Esophagus muscularis mucosa (tissue), 4 donors: ENCODE data around the gene NUP98. TPM values are rescaled to one million over a fixed set of nuclear protein-coding genes. Genes with fewer than 3 reads are reported as not detected.
"Not testable (repeated sequence)": the region's sequence is repeated elsewhere in the genome, so short reads cannot be mapped to it uniquely, and the experiment has no call there.

ENCODE experiments used
- DNase-seq: peaks from one replicate; pipeline ENCODE4 v3.0.0-alpha.2; 2017; ENCODE audit errors: extremely low spot score
- H3K27ac ChIP-seq, 4 donors: fragments of 200-600 bp; sonication (generic); replicated peaks in 1 of 4; 1 replicate in 3 of 4; 2 replicates in 1 of 4; pipeline ENCODE4 v1.5.1; 2016 to 2019; ENCODE audit warnings: mild to moderate bottlenecking in 1 of 4
- H3K27me3 ChIP-seq, 4 donors: fragments of 200-600 bp; sonication (generic); one replicate each; pipeline versions ENCODE4 v1.5.1 to v1.6.0; 2016 to 2019
- H3K36me3 ChIP-seq, 4 donors: fragments of 200-600 bp; sonication (generic); one replicate each; pipeline ENCODE4 v1.5.1; 2016 to 2019
- H3K4me1 ChIP-seq, 4 donors: fragments of 200-600 bp; sonication (generic); one replicate each; pipeline ENCODE4 v1.5.1; 2016 to 2019
- H3K4me3 ChIP-seq, 4 donors: fragments of 200-600 bp; sonication (generic); 1 replicate in 2 of 4; 2 replicates in 2 of 4; pipeline ENCODE4 v1.5.1; 2016 to 2019; ENCODE audit warnings: mild to moderate bottlenecking in 4 of 4, moderate library complexity in 1 of 4
- H3K9me3 ChIP-seq, 4 donors: fragments of 200-600 bp; sonication (generic); 1 replicate in 3 of 4; 2 replicates in 1 of 4; pipeline ENCODE4 v1.5.1; 2016 to 2019
- EP300 ChIP-seq: sonication (generic); formaldehyde crosslinking; IDR thresholded peaks from one replicate; pipeline ENCODE4 v1.6.1; 2017; ENCODE audit warnings: antibody characterized with exemption
- POLR2A ChIP-seq: fragments of 450-650 bp; IDR thresholded peaks from one replicate; pipeline ENCODE4 v1.6.1; 2017; ENCODE audit warnings: antibody characterized with exemption, moderate library complexity, mild to moderate bottlenecking, low read depth
- POLR2AphosphoS5 ChIP-seq, 2 donors: sonication (generic); formaldehyde crosslinking; IDR thresholded peaks; one replicate each; pipeline ENCODE4 v1.6.1; 2017; ENCODE audit warnings: antibody characterized with exemption in 2 of 2
- WGBS: methylation state at CpG from one replicate; pipeline ENCODE4 v1.1.5; 2018; 5-methylcytosine and 5-hydroxymethylcytosine counted together
- intact Hi-C: fragments of 100-400 bp; cut with DNase I; formaldehyde crosslinking; loops from one replicate; pipeline ENCODE4 v1.15.1; 2023
- total RNA-seq, 4 donors: library from RNA; depleted of rRNA; stranded (reverse); fragments of >200 nt; gene quantifications; one replicate each; pipeline versions ENCODE4 v1.1.0 to v1.2.1, GENCODE V29; 2016
- TF ChIP-seq, protein P1 (sequence below), 3 experiments: fragments of 200-600 bp in 2 of 3; fragments of 450-650 bp in 1 of 3; sonication (generic) in 2 of 3; IDR thresholded peaks; one replicate each; pipeline ENCODE4 v1.5.1; 2017 to 2019; ENCODE audit warnings: antibody characterized with exemption in 3 of 3, mild to moderate bottlenecking in 2 of 3, moderate library complexity in 1 of 3

The NUP98 gene
- total RNA-seq, 4 donors from 2014 or later, result 67.7 to 117 (median 89.8) TPM

GRCh38 chr11:3820971-3821370 is 23.6 kb upstream of the NUP98 start:
- no peak for DNase-seq
- Histone ChIP-seq H3K4me1 (peaks cover 0 to 5% (median 0%) of the 10 kb centered on the region in 4 donors), H3K4me3 (no peak overlapping the region), H3K36me3 (peaks cover 0 to 9% (median 7%) of the 10 kb centered on the region in 4 donors), H3K27ac (no peak overlapping the region), H3K9me3 (no peaks in the 10 kb centered on the region), H3K27me3 (no peaks in the 10 kb centered on the region)
- TF ChIP-seq EP300, result no peak
- TF ChIP-seq POLR2A, result no peak
- no peak for TF ChIP-seq POLR2AphosphoS5 (IDR thresholded peaks at IDR 0.05)
- TF ChIP-seq, protein P1, sequence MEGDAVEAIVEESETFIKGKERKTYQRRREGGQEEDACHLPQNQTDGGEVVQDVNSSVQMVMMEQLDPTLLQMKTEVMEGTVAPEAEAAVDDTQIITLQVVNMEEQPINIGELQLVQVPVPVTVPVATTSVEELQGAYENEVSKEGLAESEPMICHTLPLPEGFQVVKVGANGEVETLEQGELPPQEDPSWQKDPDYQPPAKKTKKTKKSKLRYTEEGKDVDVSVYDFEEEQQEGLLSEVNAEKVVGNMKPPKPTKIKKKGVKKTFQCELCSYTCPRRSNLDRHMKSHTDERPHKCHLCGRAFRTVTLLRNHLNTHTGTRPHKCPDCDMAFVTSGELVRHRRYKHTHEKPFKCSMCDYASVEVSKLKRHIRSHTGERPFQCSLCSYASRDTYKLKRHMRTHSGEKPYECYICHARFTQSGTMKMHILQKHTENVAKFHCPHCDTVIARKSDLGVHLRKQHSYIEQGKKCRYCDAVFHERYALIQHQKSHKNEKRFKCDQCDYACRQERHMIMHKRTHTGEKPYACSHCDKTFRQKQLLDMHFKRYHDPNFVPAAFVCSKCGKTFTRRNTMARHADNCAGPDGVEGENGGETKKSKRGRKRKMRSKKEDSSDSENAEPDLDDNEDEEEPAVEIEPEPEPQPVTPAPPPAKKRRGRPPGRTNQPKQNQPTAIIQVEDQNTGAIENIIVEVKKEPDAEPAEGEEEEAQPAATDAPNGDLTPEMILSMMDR (IDR thresholded peaks at IDR 0.05), result no peak
- intact Hi-C loops, result no loop called here
- WGBS, result 100% methylated on average over 2 of the region's 2 CpGs

- no peak overlapping the region for H3K4me3 ChIP-seq
- no peak overlapping the region for H3K27ac ChIP-seq
- H3K27me3 ChIP-seq, result no peaks in the 10 kb centered on the region
- H3K36me3 ChIP-seq, result no peaks in the 10 kb centered on the region
- no peaks in the 10 kb centered on the region for H3K9me3 ChIP-seq
- DNase-seq, result no peak
- WGBS, result 92% methylated on average over 10 of the region's 10 CpGs
- no peaks in the 10 kb centered on the region for H3K4me1 ChIP-seq
- TF ChIP-seq, protein P1 (IDR thresholded peaks at IDR 0.05), result no peak
- TF ChIP-seq POLR2A (no peak), EP300 (no peak), POLR2AphosphoS5 (IDR thresholded peaks at IDR 0.05) (no peak)
- intact Hi-C loops, result no loop called here
Observed at GRCh38 chr11:3817181-3817800, 19.9 kb upstream of the NUP98 start.

DNA sequence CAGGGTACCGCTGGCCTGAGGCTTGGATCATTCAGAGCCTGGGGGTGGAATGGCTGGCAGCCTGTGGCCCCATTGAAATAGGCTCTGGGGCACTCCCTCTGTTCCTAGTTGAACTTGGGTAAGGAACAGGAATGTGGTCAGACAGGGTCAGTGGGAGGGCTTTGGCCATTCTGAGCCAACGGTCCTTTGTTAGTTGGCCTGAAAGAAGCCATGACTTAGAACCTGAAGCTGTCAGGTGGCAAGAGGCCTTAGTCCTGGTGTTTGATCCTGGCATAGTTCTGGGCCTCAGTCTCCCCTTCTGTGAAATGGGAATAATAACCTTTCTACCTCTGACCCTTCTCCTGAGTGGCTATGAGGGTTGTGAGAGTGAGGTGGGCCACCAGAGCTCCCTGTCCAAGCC is 19.3 kb upstream of the NUP98 start:
- Histone ChIP-seq H3K4me3 (no peak overlapping the region), H3K9me3 (no peaks in the 10 kb centered on the region), H3K4me1 (peaks cover 0 to 2% (median 0%) of the 10 kb centered on the region in 4 donors), H3K36me3 (no peaks in the 10 kb centered on the region), H3K27ac (no peak overlapping the region), H3K27me3 (no peaks in the 10 kb centered on the region)
- no peak for TF ChIP-seq EP300
- no peak for TF ChIP-seq POLR2A
- no peak for TF ChIP-seq POLR2AphosphoS5 (IDR thresholded peaks at IDR 0.05)
- TF ChIP-seq, protein P1 (IDR thresholded peaks at IDR 0.05), result no peak
- intact Hi-C loops, result no loop called here
- no peak for DNase-seq
- 88% methylated on average over 1 of the region's 2 CpGs for WGBS

DNA sequence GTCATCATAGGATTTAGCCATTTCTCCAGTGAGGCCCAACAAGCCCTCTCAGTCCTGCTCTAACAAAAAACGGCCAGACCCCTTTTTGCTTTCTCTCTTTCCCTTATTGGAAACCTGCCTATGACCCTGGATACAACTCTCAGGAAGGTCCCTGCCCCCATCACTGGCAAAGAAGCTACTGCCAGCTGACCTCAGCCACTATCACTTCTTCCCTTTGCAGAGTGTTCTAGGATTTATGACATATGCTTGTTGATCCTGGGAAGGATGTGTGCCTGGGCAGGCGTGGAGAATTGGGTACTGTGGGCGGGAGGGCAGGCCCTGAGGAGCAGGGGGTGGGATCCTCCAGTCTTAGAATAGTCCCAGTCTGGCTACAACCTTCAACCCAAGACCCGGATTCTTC is 18.5 kb upstream of the NUP98 start:
- TF ChIP-seq EP300 (no peak), POLR2AphosphoS5 (IDR thresholded peaks at IDR 0.05) (no peak), POLR2A (no peak)
- TF ChIP-seq, protein P1 (IDR thresholded peaks at IDR 0.05), result no peak

GRCh38 chr11:3814832-3815231 is 17.5 kb upstream of the NUP98 start:
- H3K4me1 ChIP-seq, H3K27ac ChIP-seq, H3K9me3 ChIP-seq, H3K36me3 ChIP-seq, DNase-seq, H3K4me3 ChIP-seq, intact Hi-C loops, H3K27me3 ChIP-seq: not testable (repeated sequence)
- 97% methylated on average over 5 of the region's 5 CpGs for WGBS

More for the DNA sequence above, 18.5 kb upstream of the NUP98 start:
- no peak for DNase-seq
- Histone ChIP-seq H3K27me3 (no peaks in the 10 kb centered on the region), H3K36me3 (no peaks in the 10 kb centered on the region), H3K4me1 (peaks cover 0 to 3% (median 0%) of the 10 kb centered on the region in 4 donors), H3K27ac (no peak overlapping the region), H3K4me3 (no peak overlapping the region), H3K9me3 (no peaks in the 10 kb centered on the region)
- 93% methylated on average over 4 of the region's 4 CpGs for WGBS
- intact Hi-C loops, result no loop called here
